GM19328 (cell line): ENCODE data around the gene MILR1.
"Not testable (repeated sequence)": the region's sequence is repeated elsewhere in the genome, so short reads cannot be mapped to it uniquely, and the experiment has no call there.

Experiments used
- ATAC-seq: cut with Tn5 transposase; IDR thresholded peaks from one replicate; pipeline ENCODE4 v1.9.1; 2021; ENCODE audit warnings: mild to moderate bottlenecking, moderate library complexity; ENCODE audit not compliant: unreplicated experiment

Gene MILR1

GRCh38 chr17:64448665-64449512, at the start of gene MILR1:
MILR1 (plus strand) TSS chr17:64449115; CDS start chr17:64449169, 54 bp downstream.
- no peak for ATAC-seq

GRCh38 chr17:64399767-64400156, 49.2 kb upstream of the MILR1 start:
- no peak for ATAC-seq

GRCh38 chr17:64400642-64401041, 48.3 kb upstream of the MILR1 start:
- no peak for ATAC-seq

- no peak for ATAC-seq
Observed at GRCh38 chr17:64401244-64401860, 47.6 kb upstream of the MILR1 start.

- ATAC-seq, result no peak
Observed at GRCh38 chr17:64401941-64402340, 47.0 kb upstream of the MILR1 start.

GRCh38 chr17:64402469-64402868, 46.4 kb upstream of the MILR1 start:
- no peak for ATAC-seq

GRCh38 chr17:64403881-64404460, 44.9 kb upstream of the MILR1 start:
- no peak for ATAC-seq

- no peak for ATAC-seq
Observed at GRCh38 chr17:64406321-64407200, 42.4 kb upstream of the MILR1 start.

GRCh38 chr17:64410750-64411490, 38.0 kb upstream of the MILR1 start:
- ATAC-seq, result no peak

GRCh38 chr17:64411999-64412771, 36.7 kb upstream of the MILR1 start:
- ATAC-seq, result no peak

- ATAC-seq, result no peak
Observed at GRCh38 chr17:64412944-64413381, 36.0 kb upstream of the MILR1 start.

- no peak for ATAC-seq
Observed at GRCh38 chr17:64413513-64413912, 35.4 kb upstream of the MILR1 start.

- ATAC-seq, result no peak
Observed at GRCh38 chr17:64418506-64419339, 30.2 kb upstream of the MILR1 start.

- no peak for ATAC-seq
Observed at GRCh38 chr17:64420143-64420670, 28.7 kb upstream of the MILR1 start.

- not testable (repeated sequence) for ATAC-seq
Observed at GRCh38 chr17:64422121-64422520, 26.8 kb upstream of the MILR1 start.

GRCh38 chr17:64423881-64424280, 25.0 kb upstream of the MILR1 start:
- no peak for ATAC-seq

- no peak for ATAC-seq
Observed at GRCh38 chr17:64424324-64424849, 24.5 kb upstream of the MILR1 start.

- no peak for ATAC-seq
Observed at GRCh38 chr17:64425191-64425590, 23.7 kb upstream of the MILR1 start.
